GM19023 (cell line): ENCODE measurements around the gene ETNK2.

ENCODE experiments used
- ATAC-seq: cut with Tn5 transposase; IDR thresholded peaks from one replicate; pipeline ENCODE4 v1.9.1; 2021; ENCODE audit warnings: mild to moderate bottlenecking, moderate library complexity; ENCODE audit not compliant: unreplicated experiment

Gene ETNK2

GRCh38 chr1:204127597-204128242 lies 24.1 kb downstream of the ETNK2 start:
- no peak for ATAC-seq

GRCh38 chr1:204126956-204127355 lies 24.9 kb downstream of the ETNK2 start:
- ATAC-seq = no peak

GRCh38 chr1:204126386-204126785 lies 25.5 kb downstream of the ETNK2 start:
- ATAC-seq = no peak

- no peak for ATAC-seq
These were observed 26.0 kb downstream of the ETNK2 start for GRCh38 chr1:204125759-204126351.

- no peak for ATAC-seq
These were observed 27.2 kb downstream of the ETNK2 start for GRCh38 chr1:204124639-204125038.

GRCh38 chr1:204123376-204123775 lies 28.5 kb downstream of the ETNK2 start:
- ATAC-seq = no peak

- ATAC-seq = no peak
These were observed 29.8 kb downstream of the ETNK2 start for GRCh38 chr1:204121840-204122555.

GRCh38 chr1:204116539-204116938 lies 35.3 kb downstream of the ETNK2 start:
- ATAC-seq = no peak

- no peak for ATAC-seq
These were observed 36.7 kb downstream of the ETNK2 start for GRCh38 chr1:204115116-204115515.

- no peak for ATAC-seq
These were observed 37.2 kb downstream of the ETNK2 start for GRCh38 chr1:204114606-204115005.

- ATAC-seq = no peak
These were observed 37.9 kb downstream of the ETNK2 start for GRCh38 chr1:204113896-204114295.

- no peak for ATAC-seq
These were observed 38.7 kb downstream of the ETNK2 start for GRCh38 chr1:204112876-204113730.

GRCh38 chr1:204110894-204111633 lies 40.8 kb downstream of the ETNK2 start:
- no peak for ATAC-seq

- no peak for ATAC-seq
These were observed 43.3 kb downstream of the ETNK2 start for GRCh38 chr1:204108312-204109141.

- no peak for ATAC-seq
These were observed 44.0 kb downstream of the ETNK2 start for GRCh38 chr1:204107892-204108291.

- no peak for ATAC-seq
These were observed 45.0 kb downstream of the ETNK2 start for GRCh38 chr1:204106825-204107224.

GRCh38 chr1:204105131-204105515 lies 46.7 kb downstream of the ETNK2 start:
- no peak for ATAC-seq

GRCh38 chr1:204104331-204105130 lies 47.3 kb downstream of the ETNK2 start:
- no peak for ATAC-seq

- ATAC-seq = no peak
These were observed 48.5 kb downstream of the ETNK2 start for GRCh38 chr1:204103431-204103741.
